Measurements from ENCODE around the gene TBL1X.

DNA sequence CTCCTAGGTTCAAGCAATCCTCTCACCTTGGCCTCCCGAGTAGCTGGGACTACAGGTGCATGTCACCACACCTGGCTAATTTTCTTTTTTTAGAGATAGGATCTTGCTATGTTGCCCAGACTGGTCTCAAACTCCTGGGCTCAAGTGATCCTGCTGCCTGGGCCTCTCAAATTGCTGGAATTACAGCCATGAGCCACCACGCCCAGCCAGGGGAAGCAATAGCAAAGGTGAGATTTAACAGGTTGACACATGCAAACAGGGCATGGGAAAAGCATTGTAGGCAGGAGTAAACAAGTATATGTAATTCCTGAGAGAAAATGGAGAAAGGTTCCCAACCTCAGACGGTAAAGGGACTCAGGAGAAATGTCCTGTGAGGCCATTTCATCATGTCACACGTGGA is 33.6 kb upstream of the TBL1X start:
- TF ChIP-seq, protein P1, sequence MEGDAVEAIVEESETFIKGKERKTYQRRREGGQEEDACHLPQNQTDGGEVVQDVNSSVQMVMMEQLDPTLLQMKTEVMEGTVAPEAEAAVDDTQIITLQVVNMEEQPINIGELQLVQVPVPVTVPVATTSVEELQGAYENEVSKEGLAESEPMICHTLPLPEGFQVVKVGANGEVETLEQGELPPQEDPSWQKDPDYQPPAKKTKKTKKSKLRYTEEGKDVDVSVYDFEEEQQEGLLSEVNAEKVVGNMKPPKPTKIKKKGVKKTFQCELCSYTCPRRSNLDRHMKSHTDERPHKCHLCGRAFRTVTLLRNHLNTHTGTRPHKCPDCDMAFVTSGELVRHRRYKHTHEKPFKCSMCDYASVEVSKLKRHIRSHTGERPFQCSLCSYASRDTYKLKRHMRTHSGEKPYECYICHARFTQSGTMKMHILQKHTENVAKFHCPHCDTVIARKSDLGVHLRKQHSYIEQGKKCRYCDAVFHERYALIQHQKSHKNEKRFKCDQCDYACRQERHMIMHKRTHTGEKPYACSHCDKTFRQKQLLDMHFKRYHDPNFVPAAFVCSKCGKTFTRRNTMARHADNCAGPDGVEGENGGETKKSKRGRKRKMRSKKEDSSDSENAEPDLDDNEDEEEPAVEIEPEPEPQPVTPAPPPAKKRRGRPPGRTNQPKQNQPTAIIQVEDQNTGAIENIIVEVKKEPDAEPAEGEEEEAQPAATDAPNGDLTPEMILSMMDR (IDR thresholded peaks at IDR 0.05), result no peak
- no peak for TF ChIP-seq POLR2A (IDR thresholded peaks at IDR 0.05)
